GM04504 (cell line): ENCODE results near the gene ARHGAP8.

Experiments used
- DNase-seq: peaks from one replicate; pipeline ENCODE4 v3.0.0-alpha.2; 2012; ENCODE audit warnings: low read depth

ARHGAP8 gene

GRCh38 chr22:44802956-44803355 lies 50.6 kb downstream of the ARHGAP8 start:
- no peak for DNase-seq

- no peak for DNase-seq
Measured at GRCh38 chr22:44804327-44804726, 52.0 kb downstream of the ARHGAP8 start.

- DNase-seq: no peak
Measured at GRCh38 chr22:44805711-44806110, 53.3 kb downstream of the ARHGAP8 start.

- no peak for DNase-seq
Measured at GRCh38 chr22:44807232-44807631, 54.9 kb downstream of the ARHGAP8 start.

GRCh38 chr22:44807915-44808690 lies 55.7 kb downstream of the ARHGAP8 start:
- no peak for DNase-seq

GRCh38 chr22:44809456-44809855 lies 57.1 kb downstream of the ARHGAP8 start:
- no peak for DNase-seq

- no peak for DNase-seq
Measured at GRCh38 chr22:44811141-44811540, 58.8 kb downstream of the ARHGAP8 start.

- no peak for DNase-seq
Measured at GRCh38 chr22:44813416-44813815, 61.0 kb downstream of the ARHGAP8 start.

GRCh38 chr22:44814266-44815098 lies 62.1 kb downstream of the ARHGAP8 start:
- no peak for DNase-seq

GRCh38 chr22:44815099-44816070 lies 63.0 kb downstream of the ARHGAP8 start:
- no peak for DNase-seq

- no peak for DNase-seq
Measured at GRCh38 chr22:44816141-44816540, 63.8 kb downstream of the ARHGAP8 start.

- DNase-seq: no peak
Measured at GRCh38 chr22:44818727-44819126, 66.4 kb downstream of the ARHGAP8 start.

GRCh38 chr22:44819966-44820631 lies 67.7 kb downstream of the ARHGAP8 start:
- no peak for DNase-seq

GRCh38 chr22:44821741-44822475 lies 69.5 kb downstream of the ARHGAP8 start:
- DNase-seq: no peak

- DNase-seq: no peak
Measured at GRCh38 chr22:44822534-44822933, 70.2 kb downstream of the ARHGAP8 start.

- DNase-seq: no peak
Measured at GRCh38 chr22:44823396-44823795, 71.0 kb downstream of the ARHGAP8 start.

- no peak for DNase-seq
Measured at GRCh38 chr22:44823806-44824205, 71.4 kb downstream of the ARHGAP8 start.

- no peak for DNase-seq
Measured at GRCh38 chr22:44824271-44824670, 71.9 kb downstream of the ARHGAP8 start.

- DNase-seq: no peak
Measured at GRCh38 chr22:44825310-44826150, 73.2 kb downstream of the ARHGAP8 start.

GRCh38 chr22:44827666-44828190 lies 75.4 kb downstream of the ARHGAP8 start:
- no peak for DNase-seq
